PFSK-1 (cell line): ENCODE measurements around the gene MVK. TPM values are rescaled to one million over a fixed set of nuclear protein-coding genes. Genes with fewer than 3 reads are reported as not detected.

Experiments
- FOXP2 ChIP-seq: optimal IDR thresholded peaks from 2 replicates; pipeline ENCODE3; 2011; ENCODE audit warnings: borderline replicate concordance, control low read depth, inconsistent platforms; ENCODE audit not compliant: insufficient read depth; ENCODE audit errors: extremely low read length, extremely low read depth
- POLR2AphosphoS5 ChIP-seq: IDR thresholded peaks from 2 replicates; pipeline ENCODE4 v1.6.1; 2012; ENCODE audit warnings: low read depth, mild to moderate bottlenecking, control low read depth, low read length, moderate library complexity
- REST ChIP-seq, 2 experiments: IDR thresholded peaks; 2 replicates each; pipeline versions ENCODE4 v1.6.1 to v1.8.0; 2011 to 2012; ENCODE audit warnings: low read depth in 2 of 2, low read length in 2 of 2, control low read depth in 1 of 2, inconsistent platforms in 1 of 2, mild to moderate bottlenecking in 1 of 2, moderate library complexity in 1 of 2; ENCODE audit not compliant: insufficient read depth in 1 of 2
- SIN3A ChIP-seq: IDR thresholded peaks from 2 replicates; pipeline ENCODE4 v1.6.1; 2012; ENCODE audit warnings: mild to moderate bottlenecking, low read length, moderate library complexity, borderline replicate concordance; ENCODE audit not compliant: insufficient read depth
- TAF1 ChIP-seq: IDR thresholded peaks from 2 replicates; pipeline ENCODE4 v1.6.1; 2012; ENCODE audit warnings: low read length, control low read depth, borderline replicate concordance; ENCODE audit not compliant: insufficient read depth
- polyA plus RNA-seq: library from polyadenylated mRNA; unstranded; fragments of >200 nt; gene quantifications from one replicate; pipeline ENCODE4 v1.2.1, GENCODE V29; 2012; ENCODE audit warnings: low read depth, missing spikeins; ENCODE audit not compliant: insufficient read length

The MVK gene
- 12.2 TPM for polyA plus RNA-seq

DNA sequence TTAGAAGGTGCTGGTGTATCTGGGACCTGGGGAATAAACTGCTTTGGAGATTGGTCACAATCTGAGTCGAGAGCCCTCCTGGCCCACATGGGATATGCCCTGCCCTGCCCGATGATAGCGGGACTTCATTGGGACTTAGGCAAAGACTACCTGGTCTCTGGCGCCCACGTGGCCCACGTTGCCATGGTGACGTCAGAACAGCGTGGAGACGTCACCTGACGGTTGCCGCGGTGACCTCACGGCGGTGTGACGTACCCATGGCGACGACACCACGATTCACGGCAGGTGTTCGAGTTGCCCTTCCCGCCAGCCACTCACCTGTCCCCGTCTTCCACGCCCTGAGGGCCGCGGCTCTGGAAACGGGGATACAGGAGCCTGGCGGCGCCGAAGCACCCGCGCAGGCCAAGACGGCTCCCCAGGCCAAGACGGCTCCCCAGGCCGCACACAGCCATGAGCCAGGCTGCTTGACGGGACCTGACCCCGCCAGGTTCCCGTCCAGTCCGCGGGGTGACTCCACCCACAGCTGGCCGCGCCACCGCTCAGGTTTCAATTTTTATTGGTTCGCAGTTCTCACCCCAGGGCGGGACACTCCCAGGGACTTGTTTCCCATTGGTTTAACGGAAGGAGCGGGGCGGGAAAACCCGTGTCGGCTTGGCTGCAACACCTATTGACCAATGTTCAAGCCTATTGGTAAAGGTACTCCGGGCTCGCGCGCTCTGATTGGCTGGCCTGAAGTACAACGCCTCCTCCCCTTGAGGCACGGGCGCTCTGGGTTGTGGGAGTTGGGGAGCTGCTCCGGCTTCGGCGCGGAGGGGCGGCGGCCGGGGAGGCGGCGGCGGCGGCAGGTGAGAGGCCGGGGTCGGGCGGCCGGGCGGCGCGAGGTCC, at the start of gene MVK, which contains the start of gene MMAB:
Gene MVK (plus strand): TSS at position 766 of the 885 bp plus-strand sequence. CDS start 1,029 bp downstream, outside the sequence.
Gene MMAB (minus strand): TSS at position 476 of the 885 bp plus-strand sequence. CDS start 24 bp downstream, at position 452.
- TF ChIP-seq REST (IDR thresholded peaks at IDR 0.05; ENCODE audit: insufficient read depth in 1 of 2, low read depth in 2 of 2, low read length in 2 of 2) (peak in 1 of 2 experiments; percentile 60; a peak in 1 of 4 replicates), FOXP2 (peak; percentile 86), SIN3A (no peak; the same call in 1 of the 2 replicates), POLR2AphosphoS5 (peak; percentile 90), TAF1 (0 out of 2 replicates have a peak, but pooled peaks have one; percentile 54)

DNA sequence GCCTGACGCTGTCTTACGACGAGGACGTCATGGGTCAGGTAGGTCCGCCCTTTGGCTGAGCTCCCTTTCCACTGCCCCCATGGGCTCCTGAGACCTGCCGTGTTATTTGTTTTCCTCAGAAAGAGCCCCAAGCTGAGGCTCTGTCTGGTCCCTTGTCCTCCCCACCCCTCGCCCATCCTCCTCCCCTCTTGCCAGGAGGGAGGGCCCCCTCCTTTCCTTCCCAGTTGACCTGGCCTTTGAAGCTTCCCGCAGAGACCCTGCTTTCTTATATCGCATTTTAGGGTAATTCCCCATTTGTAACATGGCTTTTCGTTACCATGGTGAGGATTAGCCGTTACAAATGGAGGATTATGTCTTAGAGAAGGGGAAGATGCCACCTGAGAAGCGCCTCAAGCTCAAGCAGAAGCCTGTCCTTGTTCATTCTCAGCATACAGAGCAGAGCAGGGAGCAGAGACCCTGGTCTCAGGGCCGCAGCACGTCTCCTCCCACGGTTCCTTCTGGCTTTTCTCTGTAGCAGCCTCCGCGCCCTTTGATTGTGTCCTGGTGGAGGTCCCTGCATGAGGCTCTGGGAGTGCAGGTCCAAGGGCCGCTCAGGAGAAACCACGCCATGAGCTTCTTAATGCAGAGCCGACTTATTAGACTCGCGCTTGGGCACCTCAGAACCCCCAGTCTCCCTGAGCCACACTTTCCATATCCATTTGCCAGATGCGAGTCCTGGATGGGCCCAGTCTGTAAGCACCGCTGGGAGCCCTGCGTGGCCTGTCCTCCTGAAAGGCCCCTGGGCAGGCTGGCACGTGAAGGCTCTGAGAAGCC, 48.9 kb upstream of the MVK start:
- TF ChIP-seq POLR2AphosphoS5 (no peak), REST (IDR thresholded peaks at IDR 0.05; ENCODE audit: insufficient read depth in 1 of 2, low read depth in 2 of 2, low read length in 2 of 2) (no peak), TAF1 (no peak), SIN3A (no peak), FOXP2 (no peak)

DNA sequence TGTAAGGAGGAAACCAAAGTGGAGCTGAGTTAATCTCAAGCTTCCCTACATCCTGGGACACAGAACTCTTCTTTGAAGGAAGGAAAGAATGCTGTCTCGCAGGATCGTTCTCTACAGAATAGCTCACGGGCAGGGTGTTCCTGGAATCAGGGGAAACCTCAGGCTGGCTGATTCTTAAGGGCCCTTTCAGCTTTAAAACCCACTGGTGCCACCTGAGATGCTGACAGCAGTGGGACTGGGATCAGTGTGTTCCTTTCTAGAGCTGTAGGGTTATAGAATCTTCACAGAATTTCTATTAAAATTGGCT, 48.4 kb upstream of the MVK start:
- no peak for TF ChIP-seq TAF1
- no peak for TF ChIP-seq SIN3A
- TF ChIP-seq REST (IDR thresholded peaks at IDR 0.05; ENCODE audit: insufficient read depth in 1 of 2, low read depth in 2 of 2, low read length in 2 of 2), result no peak
- no peak for TF ChIP-seq FOXP2
- no peak for TF ChIP-seq POLR2AphosphoS5

- TF ChIP-seq REST (IDR thresholded peaks at IDR 0.05; ENCODE audit: insufficient read depth in 1 of 2, low read depth in 2 of 2, low read length in 2 of 2) (no peak), SIN3A (no peak), POLR2AphosphoS5 (no peak), TAF1 (no peak), FOXP2 (no peak)
Measured at GRCh38 chr12:109527489-109528123, 46.0 kb upstream of the MVK start.
